Endothelial cell of umbilical vein (primary cell): ENCODE measurements around the gene TDRD9.

Experiments used
- POLR2A ChIP-seq: IDR thresholded peaks from 2 replicates; pipeline ENCODE4 v1.6.1; 2012; ENCODE audit warnings: low read depth, mild to moderate bottlenecking, control low read depth, low read length
- TF ChIP-seq, protein P1 (sequence below), 2 donors: IDR thresholded peaks; 1 replicate in 1 of 2; 2 replicates in 1 of 2; pipeline ENCODE4 v1.5.1; 2011; ENCODE audit warnings: low read length in 2 of 2, mild to moderate bottlenecking in 2 of 2, moderate library complexity in 2 of 2, control low read depth in 1 of 2, inconsistent platforms in 1 of 2, low read depth in 1 of 2; ENCODE audit not compliant: insufficient read depth in 1 of 2; ENCODE audit errors: extremely low read depth in 1 of 2

DNA sequence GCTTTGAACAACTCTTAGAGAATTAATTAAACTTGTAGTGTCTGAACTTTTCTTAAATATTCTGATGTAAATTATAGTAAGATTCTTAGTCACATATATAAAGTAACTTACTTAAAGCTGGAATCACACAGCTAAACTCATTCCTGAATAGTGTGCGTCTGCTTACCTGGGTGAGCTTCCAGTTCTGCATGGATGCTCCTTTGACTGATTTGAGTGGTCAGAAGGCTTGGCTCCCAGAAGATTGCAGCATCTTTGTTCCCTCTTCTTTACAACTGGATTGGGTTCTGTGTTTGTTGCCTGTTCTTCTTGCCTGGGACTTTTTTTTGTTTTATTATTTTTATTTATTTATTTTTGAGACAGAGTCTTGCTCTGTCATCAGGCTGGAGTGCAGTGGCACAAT lies 90.8 kb downstream of the TDRD9 start:
- no peak for TF ChIP-seq POLR2A
- TF ChIP-seq, protein P1, sequence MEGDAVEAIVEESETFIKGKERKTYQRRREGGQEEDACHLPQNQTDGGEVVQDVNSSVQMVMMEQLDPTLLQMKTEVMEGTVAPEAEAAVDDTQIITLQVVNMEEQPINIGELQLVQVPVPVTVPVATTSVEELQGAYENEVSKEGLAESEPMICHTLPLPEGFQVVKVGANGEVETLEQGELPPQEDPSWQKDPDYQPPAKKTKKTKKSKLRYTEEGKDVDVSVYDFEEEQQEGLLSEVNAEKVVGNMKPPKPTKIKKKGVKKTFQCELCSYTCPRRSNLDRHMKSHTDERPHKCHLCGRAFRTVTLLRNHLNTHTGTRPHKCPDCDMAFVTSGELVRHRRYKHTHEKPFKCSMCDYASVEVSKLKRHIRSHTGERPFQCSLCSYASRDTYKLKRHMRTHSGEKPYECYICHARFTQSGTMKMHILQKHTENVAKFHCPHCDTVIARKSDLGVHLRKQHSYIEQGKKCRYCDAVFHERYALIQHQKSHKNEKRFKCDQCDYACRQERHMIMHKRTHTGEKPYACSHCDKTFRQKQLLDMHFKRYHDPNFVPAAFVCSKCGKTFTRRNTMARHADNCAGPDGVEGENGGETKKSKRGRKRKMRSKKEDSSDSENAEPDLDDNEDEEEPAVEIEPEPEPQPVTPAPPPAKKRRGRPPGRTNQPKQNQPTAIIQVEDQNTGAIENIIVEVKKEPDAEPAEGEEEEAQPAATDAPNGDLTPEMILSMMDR (IDR thresholded peaks at IDR 0.05; ENCODE audit: extremely low read depth in 1 of 2, insufficient read depth in 1 of 2, low read depth in 1 of 2, low read length in 2 of 2): no peak
